ENCODE data around the gene MLYCD. TPM values are rescaled to one million over a fixed set of nuclear protein-coding genes. Genes with fewer than 3 reads are reported as not detected.

Gene MLYCD
- total RNA-seq, 1 donor from 2014 or later = 7.1 TPM

DNA sequence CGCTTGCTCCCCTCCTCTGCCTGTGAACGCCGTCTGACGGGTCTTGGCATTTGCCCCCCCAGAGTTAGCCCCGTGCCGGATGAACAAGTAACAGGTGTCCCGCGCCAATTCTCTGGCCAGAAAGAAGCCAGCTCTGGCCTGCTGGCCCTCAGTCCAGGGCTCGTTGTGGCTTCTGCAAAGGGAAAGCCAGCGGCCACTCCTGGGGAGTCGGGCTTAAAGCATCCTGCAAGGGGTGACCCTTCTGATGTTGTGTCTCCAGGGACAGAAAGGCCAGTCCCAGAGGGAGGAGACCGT, 35.7 kb downstream of the MLYCD start:
- Mint-ChIP-seq H3K9me3 (no peaks in the 10 kb centered on the region), H3K27ac (no peak overlapping the region), H3K27me3 (no peaks in the 10 kb centered on the region), H3K4me1 (ENCODE audit: unreplicated experiment) (peaks cover 8% of the 10 kb centered on the region), H3K36me3 (no peaks in the 10 kb centered on the region), H3K4me3 (no peak overlapping the region)
- TF ChIP-seq, protein P1, sequence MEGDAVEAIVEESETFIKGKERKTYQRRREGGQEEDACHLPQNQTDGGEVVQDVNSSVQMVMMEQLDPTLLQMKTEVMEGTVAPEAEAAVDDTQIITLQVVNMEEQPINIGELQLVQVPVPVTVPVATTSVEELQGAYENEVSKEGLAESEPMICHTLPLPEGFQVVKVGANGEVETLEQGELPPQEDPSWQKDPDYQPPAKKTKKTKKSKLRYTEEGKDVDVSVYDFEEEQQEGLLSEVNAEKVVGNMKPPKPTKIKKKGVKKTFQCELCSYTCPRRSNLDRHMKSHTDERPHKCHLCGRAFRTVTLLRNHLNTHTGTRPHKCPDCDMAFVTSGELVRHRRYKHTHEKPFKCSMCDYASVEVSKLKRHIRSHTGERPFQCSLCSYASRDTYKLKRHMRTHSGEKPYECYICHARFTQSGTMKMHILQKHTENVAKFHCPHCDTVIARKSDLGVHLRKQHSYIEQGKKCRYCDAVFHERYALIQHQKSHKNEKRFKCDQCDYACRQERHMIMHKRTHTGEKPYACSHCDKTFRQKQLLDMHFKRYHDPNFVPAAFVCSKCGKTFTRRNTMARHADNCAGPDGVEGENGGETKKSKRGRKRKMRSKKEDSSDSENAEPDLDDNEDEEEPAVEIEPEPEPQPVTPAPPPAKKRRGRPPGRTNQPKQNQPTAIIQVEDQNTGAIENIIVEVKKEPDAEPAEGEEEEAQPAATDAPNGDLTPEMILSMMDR (conservative IDR thresholded peaks at IDR 0.05) = no peak
- no peak for DNase-seq (ENCODE audit: extremely low spot score, unreplicated experiment)

DNA sequence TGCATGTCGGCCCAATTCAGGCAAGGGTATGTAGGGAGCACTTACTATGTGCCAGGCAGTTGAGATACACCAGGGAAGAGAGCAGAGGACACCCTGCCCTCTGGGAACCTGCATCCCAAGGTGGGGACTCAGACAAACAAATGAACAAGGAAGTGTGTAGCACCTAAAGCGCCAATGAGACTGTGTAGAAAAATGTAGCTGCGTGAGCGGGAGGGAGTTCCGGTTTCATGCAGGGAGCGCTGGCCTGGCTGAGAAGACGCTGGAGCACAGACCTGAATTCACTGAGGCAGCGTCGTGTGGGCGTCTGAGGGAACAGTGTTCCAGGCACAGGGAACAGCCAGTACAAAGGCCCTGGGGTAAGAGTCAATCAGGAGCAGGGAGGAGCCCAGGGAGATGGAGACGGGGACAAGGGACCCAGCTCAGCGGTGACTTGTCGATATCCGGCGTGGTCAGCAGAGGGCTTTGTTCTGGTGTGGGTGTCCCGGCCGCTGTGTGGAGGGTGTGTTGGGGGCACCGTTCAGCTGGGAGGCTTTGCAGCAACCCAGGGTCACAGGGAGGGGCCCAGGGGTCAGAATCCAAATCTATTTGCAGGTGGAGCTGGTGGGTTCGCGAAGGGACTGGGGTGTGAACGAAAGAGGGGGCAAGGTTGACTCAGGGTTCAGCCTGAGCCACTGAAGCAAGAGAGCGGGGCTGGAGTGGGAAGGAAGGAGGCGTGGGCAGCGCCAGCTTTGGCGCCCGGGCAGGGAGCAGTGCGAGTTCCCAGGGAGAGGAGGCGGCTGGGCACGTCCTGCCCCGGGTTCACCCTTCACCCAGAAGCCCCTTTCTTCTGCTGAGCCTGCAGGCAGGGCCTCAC, 36.3 kb downstream of the MLYCD start:
- H3K27me3 Mint-ChIP-seq = no peaks in the 10 kb centered on the region
- H3K9me3 Mint-ChIP-seq = no peaks in the 10 kb centered on the region
- peaks cover 5% of the 10 kb centered on the region for H3K4me1 Mint-ChIP-seq (ENCODE audit: unreplicated experiment)
- DNase-seq (ENCODE audit: extremely low spot score, unreplicated experiment) = no peak
- no peaks in the 10 kb centered on the region for H3K36me3 Mint-ChIP-seq
- TF ChIP-seq, protein P1 (conservative IDR thresholded peaks at IDR 0.05) = no peak
- no peak overlapping the region for H3K4me3 Mint-ChIP-seq
- H3K27ac Mint-ChIP-seq = no peak overlapping the region

DNA sequence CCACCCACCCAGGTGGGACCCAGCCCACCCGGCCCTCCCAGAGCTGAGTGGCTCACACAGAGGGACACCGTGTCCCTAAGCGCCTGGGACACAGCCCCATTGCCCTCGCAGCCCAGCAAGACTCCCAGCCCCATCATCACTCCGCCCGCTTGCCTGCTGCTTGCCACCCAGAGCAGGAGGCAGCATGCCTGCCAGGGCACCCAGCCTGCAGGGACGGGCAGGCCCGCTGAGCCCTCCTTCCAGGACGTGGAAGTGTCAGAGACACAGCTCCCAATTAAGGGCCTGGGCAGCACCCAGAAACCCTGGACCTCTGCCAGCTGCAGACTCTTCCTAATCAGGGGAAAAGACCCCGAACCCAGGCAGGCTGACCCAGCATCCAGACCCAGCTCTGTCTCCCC, 36.9 kb downstream of the MLYCD start:
- no peak for DNase-seq (ENCODE audit: extremely low spot score, unreplicated experiment)
- TF ChIP-seq, protein P1 (conservative IDR thresholded peaks at IDR 0.05) = no peak
- H3K36me3 Mint-ChIP-seq = no peaks in the 10 kb centered on the region
- H3K4me1 Mint-ChIP-seq (ENCODE audit: unreplicated experiment) = peaks cover 5% of the 10 kb centered on the region
- no peaks in the 10 kb centered on the region for H3K9me3 Mint-ChIP-seq
- H3K27ac Mint-ChIP-seq = no peak overlapping the region
- H3K27me3 Mint-ChIP-seq = no peaks in the 10 kb centered on the region
- H3K4me3 Mint-ChIP-seq = no peak overlapping the region

DNA sequence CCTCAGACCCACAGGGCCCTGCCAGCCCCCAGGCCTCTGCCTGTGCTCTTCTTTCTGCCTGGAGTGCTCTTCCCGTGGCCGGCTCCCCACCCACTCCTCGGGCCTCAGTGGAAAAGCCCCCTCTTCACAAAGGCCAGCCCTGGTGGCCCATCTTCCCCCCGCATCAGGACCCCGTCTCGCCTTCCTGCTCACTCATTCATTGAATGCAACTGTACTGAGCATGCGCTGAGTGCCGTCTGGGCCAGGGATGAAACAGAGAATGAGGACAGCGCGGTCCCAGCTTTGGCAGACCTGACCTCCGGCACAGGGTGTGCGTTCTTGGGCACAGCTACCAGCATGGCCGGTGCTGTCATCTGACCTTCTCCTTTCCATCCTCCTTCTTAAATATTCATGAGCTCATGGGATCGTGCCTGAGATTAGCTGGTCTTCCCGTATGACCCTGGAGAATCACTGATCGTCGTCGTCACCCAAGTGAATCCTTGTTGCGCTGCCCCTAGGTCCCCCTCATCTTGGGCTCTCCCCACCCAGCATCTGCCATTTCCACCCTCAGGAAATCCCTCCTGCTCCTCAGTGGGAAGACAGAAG, 37.8 kb downstream of the MLYCD start:
- Mint-ChIP-seq H3K27ac (no peak overlapping the region), H3K4me3 (no peak overlapping the region), H3K9me3 (no peaks in the 10 kb centered on the region), H3K4me1 (ENCODE audit: unreplicated experiment) (peaks cover 5% of the 10 kb centered on the region), H3K36me3 (no peaks in the 10 kb centered on the region), H3K27me3 (no peaks in the 10 kb centered on the region)
- no peak for DNase-seq (ENCODE audit: extremely low spot score, unreplicated experiment)
- TF ChIP-seq, protein P1 (conservative IDR thresholded peaks at IDR 0.05) = no peak

DNA sequence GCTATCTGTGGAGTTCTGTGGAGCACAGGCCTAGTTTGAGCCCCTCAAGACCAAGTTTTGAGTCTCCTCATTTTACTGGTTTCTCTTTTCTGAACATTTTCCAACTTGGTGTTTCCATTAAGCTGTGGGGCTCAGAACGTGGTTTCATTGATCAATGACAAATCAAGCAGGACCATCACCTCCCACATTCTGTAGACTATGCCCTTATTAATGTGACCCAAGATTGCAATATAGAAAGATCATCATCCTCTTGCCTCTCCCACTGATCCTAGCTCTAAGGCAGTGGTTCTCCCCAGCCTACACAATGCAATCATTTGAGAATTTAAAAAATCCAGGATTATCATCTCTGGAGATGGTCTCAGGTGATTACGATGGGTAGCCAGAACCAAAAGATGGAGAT, 38.4 kb downstream of the MLYCD start:
- no peak for DNase-seq (ENCODE audit: extremely low spot score, unreplicated experiment)
- Mint-ChIP-seq H3K27me3 (no peaks in the 10 kb centered on the region), H3K4me3 (no peak overlapping the region), H3K9me3 (no peaks in the 10 kb centered on the region), H3K36me3 (no peaks in the 10 kb centered on the region), H3K27ac (no peak overlapping the region), H3K4me1 (ENCODE audit: unreplicated experiment) (peaks cover 5% of the 10 kb centered on the region)
- TF ChIP-seq, protein P1 (conservative IDR thresholded peaks at IDR 0.05) = no peak
